ENCODE measurements around the gene ZNF331. TPM values are rescaled to one million over a fixed set of nuclear protein-coding genes. Genes with fewer than 3 reads are reported as not detected.
A peak's percentile ranks its signal among the peaks of the same experiment; 100 is the strongest.

The ZNF331 gene
- total and polyA plus RNA-seq, 2 of the 8 experiments (the other 6 are each of a cell fraction or from before 2014, with no cell fraction given) = 30.0 to 44.1 TPM

DNA sequence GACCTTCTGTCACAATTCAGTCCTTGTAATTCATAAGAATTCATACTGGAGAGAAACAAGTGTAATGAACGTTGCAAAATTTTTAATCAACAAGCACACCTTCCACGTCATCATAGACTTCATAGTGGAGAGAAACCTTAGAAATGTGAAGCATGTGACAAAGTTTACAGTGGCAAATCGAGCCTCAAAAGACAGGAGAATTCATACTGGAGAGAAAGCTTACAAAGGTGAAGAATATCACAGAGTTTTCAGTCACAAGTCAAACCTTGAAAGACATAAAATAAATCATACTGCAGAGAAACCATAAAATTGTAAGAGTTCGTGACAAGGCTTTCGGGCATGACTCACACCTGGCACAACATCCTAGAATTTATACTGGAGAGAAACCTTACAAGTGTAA is 45.8 kb upstream of the ZNF331 start:
- H3K23ac ChIP-seq (ENCODE audit: insufficient read length) = no peak overlapping the region
- H3K23me2 ChIP-seq (ENCODE audit: low read depth, low read length) = no peaks in the 10 kb centered on the region
- H4K5ac ChIP-seq (ENCODE audit: insufficient read length, low read depth, low read length) = no peak overlapping the region
- peaks cover 13 to 55% (median 31%) of the 10 kb centered on the region in 4 experiments for H3K36me3 ChIP-seq (ENCODE audit: control insufficient read depth in 2 of 4, insufficient read depth in 4 of 4, low read length in 3 of 4)
- no peak overlapping the region for H2BK12ac ChIP-seq (ENCODE audit: low read depth, low read length)
- ChIA-PET POLR2A (ENCODE audit: partially characterized antibody) (interaction anchor here (0.7 kb wide), 1 partner anchor 323 kb away, joined by 3 read pairs; no protein-coding TSS in a partner anchor), CTCF (ENCODE audit: partially characterized antibody) (no interaction called here)
- H3K56ac ChIP-seq (replicated peaks; ENCODE audit: insufficient read length, low read depth, low read length) = no peak overlapping the region
- H2BK20ac ChIP-seq (ENCODE audit: low read length) = no peak overlapping the region
- H2BK120ac ChIP-seq (replicated peaks; ENCODE audit: low read depth, low read length) = no peak overlapping the region
- no peak overlapping the region for H3K18ac ChIP-seq (ENCODE audit: extremely low read depth, low read length)
- H3K79me2 ChIP-seq (ENCODE audit: control insufficient read depth in 1 of 2, insufficient read depth in 2 of 2, low read length in 2 of 2) = no peaks in the 10 kb centered on the region
- FAIRE-seq = no peak
- H3K27me3 ChIP-seq (replicated peaks in 1 of 4; ENCODE audit: control insufficient read depth in 3 of 4, extremely low read depth in 1 of 4, insufficient read depth in 3 of 4, low read length in 3 of 4) = no peaks in the 10 kb centered on the region
- no peak overlapping the region for H4K8ac ChIP-seq (ENCODE audit: extremely low read depth, insufficient read depth, low read length)
- TF ChIP-seq JUND (IDR thresholded peaks at IDR 0.05; ENCODE audit: low read length) = no peak
- TF ChIP-seq EP300 (IDR thresholded peaks at IDR 0.05; ENCODE audit: borderline replicate concordance in 1 of 2, low read depth in 2 of 2, low read length in 2 of 2) = no peak
- TF ChIP-seq ZNF274 (IDR thresholded peaks at IDR 0.05; ENCODE audit: borderline replicate concordance, extremely low read depth, low read length) = peak; percentile 38; the same call in 1 of the 2 replicates
- H3K4me1 ChIP-seq (replicated peaks in 1 of 4; ENCODE audit: control insufficient read depth in 3 of 4, insufficient read depth in 4 of 4, low read length in 3 of 4) = no peaks in the 10 kb centered on the region
- H4K91ac ChIP-seq (replicated peaks; ENCODE audit: insufficient read length, low read length) = no peak overlapping the region
- H2AK5ac ChIP-seq (ENCODE audit: low read depth, low read length) = no peak overlapping the region
- no peak overlapping the region for H3K4ac ChIP-seq (replicated peaks; ENCODE audit: insufficient read length, low read depth, low read length)
- H2AFZ ChIP-seq (ENCODE audit: low read length) = no peak overlapping the region
- H3K9me3 ChIP-seq (ENCODE audit: insufficient read depth in 2 of 2, low read depth in 1 of 2, low read length in 1 of 2) = peaks cover 5 to 16% of the 10 kb centered on the region in 2 experiments; a peak in 2 of 4 replicates
- no peak overlapping the region for H3K14ac ChIP-seq (ENCODE audit: insufficient read length)
- H3K27ac ChIP-seq (ENCODE audit: low read depth, low read length) = no peak overlapping the region
- 93% methylated on average over 5 of the region's 5 CpGs; no CpG with 5 or more reads in 1 of the 2 experiments for WGBS, 2 experiments (ENCODE audit: extremely low coverage in 1 of 2, insufficient coverage in 1 of 2, insufficient read length in 1 of 2, insufficient replicate concordance in 2 of 2, low coverage in 1 of 2, low lambda C conversion rate in 2 of 2, missing lambda C conversion rate in 1 of 2)
- no peak overlapping the region for H3K4me3 ChIP-seq (ENCODE audit: extremely low read depth in 1 of 4, insufficient read depth in 2 of 4, low read depth in 3 of 4, low read length in 4 of 4)
- no peak overlapping the region for H3K9ac ChIP-seq (replicated peaks in 1 of 4; ENCODE audit: extremely low read depth in 1 of 4, low read depth in 3 of 4, low read length in 3 of 4)
- H3K4me2 ChIP-seq (ENCODE audit: insufficient read depth in 1 of 2, low read depth in 2 of 2, low read length in 2 of 2) = no peak overlapping the region
- DNase-seq (ENCODE audit: low read depth in 1 of 2, low spot score in 2 of 2) = no peak
- no peaks in the 10 kb centered on the region for H3K79me1 ChIP-seq (ENCODE audit: low read depth, low read length)
- no peaks in the 10 kb centered on the region for H4K20me1 ChIP-seq (replicated peaks in 1 of 2; ENCODE audit: control insufficient read depth in 1 of 2, insufficient read depth in 2 of 2, low read length in 2 of 2)
- H2BK15ac ChIP-seq (ENCODE audit: low read length) = no peak overlapping the region
- no peak overlapping the region for H2BK5ac ChIP-seq (ENCODE audit: low read depth, low read length)

Measured in H1 (cell line).